OCI-LY7 (cell line): ENCODE measurements around the gene ECT2L.

Experiments
- EZH2phosphoT487 ChIP-seq: fragments of 200-600 bp; sonication (generic); IDR thresholded peaks from 2 replicates; pipeline ENCODE4 v1.6.1; 2018; ENCODE audit warnings: low read depth, borderline replicate concordance, mild to moderate bottlenecking, mixed run types, antibody characterized with exemption, low read length, moderate library complexity, mixed read lengths
- TF ChIP-seq, protein P1 (sequence below): fragments of 200-600 bp; sonication (generic); conservative IDR thresholded peaks from 2 replicates; pipeline ENCODE4 v1.5.1; 2014; ENCODE audit warnings: mild to moderate bottlenecking, antibody characterized with exemption, low read length, moderate library complexity, mixed read lengths

DNA sequence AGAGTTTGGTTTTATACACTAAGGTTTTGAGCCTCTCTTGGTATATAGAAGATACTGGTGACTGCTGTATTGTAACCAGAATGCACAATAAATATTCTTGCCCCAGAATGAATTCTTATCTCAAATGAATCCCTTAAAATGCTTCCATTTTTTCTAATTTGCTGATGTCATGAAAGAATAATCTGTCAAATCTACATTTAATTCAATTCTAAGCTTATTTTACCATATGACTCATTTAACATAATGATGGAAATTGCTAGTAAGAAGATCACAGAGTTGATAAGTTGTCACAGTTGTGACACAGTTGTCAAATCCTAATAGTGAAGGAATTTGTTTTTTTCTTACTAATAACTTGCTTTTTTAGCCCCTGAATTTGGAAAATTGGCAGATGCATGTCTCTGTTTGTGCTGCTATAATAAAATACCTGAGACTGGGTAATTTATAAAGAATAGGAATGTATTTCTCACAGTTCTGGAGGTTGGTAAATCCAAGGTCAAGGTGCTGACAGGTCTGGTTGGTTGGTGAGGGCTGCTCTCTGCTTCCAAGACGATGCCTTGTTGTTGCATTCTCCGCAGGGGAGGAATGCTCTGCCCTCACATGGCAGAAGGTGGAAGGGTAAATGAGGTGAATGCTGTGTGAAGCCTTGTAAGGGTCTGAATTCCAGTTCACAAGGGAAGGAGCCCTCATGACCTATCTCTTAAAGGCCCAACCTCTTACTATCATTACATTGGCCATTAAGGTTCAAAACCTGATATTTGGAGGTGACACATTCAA, 4.7 kb downstream of the ECT2L start:
- TF ChIP-seq, protein P1, sequence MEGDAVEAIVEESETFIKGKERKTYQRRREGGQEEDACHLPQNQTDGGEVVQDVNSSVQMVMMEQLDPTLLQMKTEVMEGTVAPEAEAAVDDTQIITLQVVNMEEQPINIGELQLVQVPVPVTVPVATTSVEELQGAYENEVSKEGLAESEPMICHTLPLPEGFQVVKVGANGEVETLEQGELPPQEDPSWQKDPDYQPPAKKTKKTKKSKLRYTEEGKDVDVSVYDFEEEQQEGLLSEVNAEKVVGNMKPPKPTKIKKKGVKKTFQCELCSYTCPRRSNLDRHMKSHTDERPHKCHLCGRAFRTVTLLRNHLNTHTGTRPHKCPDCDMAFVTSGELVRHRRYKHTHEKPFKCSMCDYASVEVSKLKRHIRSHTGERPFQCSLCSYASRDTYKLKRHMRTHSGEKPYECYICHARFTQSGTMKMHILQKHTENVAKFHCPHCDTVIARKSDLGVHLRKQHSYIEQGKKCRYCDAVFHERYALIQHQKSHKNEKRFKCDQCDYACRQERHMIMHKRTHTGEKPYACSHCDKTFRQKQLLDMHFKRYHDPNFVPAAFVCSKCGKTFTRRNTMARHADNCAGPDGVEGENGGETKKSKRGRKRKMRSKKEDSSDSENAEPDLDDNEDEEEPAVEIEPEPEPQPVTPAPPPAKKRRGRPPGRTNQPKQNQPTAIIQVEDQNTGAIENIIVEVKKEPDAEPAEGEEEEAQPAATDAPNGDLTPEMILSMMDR = no peak
- no peak for TF ChIP-seq EZH2phosphoT487
